ENCODE results near the gene PLEKHS1.

- TF ChIP-seq POLR2A (IDR thresholded peaks at IDR 0.05; ENCODE audit: borderline replicate concordance, extremely low read depth, insufficient read depth, insufficient read length), result no peak
- TF ChIP-seq, protein P1, sequence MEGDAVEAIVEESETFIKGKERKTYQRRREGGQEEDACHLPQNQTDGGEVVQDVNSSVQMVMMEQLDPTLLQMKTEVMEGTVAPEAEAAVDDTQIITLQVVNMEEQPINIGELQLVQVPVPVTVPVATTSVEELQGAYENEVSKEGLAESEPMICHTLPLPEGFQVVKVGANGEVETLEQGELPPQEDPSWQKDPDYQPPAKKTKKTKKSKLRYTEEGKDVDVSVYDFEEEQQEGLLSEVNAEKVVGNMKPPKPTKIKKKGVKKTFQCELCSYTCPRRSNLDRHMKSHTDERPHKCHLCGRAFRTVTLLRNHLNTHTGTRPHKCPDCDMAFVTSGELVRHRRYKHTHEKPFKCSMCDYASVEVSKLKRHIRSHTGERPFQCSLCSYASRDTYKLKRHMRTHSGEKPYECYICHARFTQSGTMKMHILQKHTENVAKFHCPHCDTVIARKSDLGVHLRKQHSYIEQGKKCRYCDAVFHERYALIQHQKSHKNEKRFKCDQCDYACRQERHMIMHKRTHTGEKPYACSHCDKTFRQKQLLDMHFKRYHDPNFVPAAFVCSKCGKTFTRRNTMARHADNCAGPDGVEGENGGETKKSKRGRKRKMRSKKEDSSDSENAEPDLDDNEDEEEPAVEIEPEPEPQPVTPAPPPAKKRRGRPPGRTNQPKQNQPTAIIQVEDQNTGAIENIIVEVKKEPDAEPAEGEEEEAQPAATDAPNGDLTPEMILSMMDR (IDR thresholded peaks at IDR 0.05 in 2 of 3, conservative IDR thresholded peaks at IDR 0.05 in 1 of 3; ENCODE audit: borderline replicate concordance in 1 of 3, insufficient read depth in 1 of 3, low read depth in 2 of 3, low read length in 2 of 3), result no peak
- no peak for TF ChIP-seq SP1 (IDR thresholded peaks at IDR 0.05; ENCODE audit: low read depth)
- TF ChIP-seq CEBPB (IDR thresholded peaks at IDR 0.05; ENCODE audit: low read depth), result no peak
- TF ChIP-seq MAX (IDR thresholded peaks at IDR 0.05), result no peak
- TF ChIP-seq RAD21 (IDR thresholded peaks at IDR 0.05; ENCODE audit: low read depth), result no peak
Measured at GRCh38 chr10:113808168-113808567, 56.7 kb downstream of the PLEKHS1 start.

Measured in HCT116 (cell line).